NOMO-1 treated with dmso at 0.1 percent for 144 hours (cell line): ENCODE data around the gene STXBP4.

ENCODE experiments used
- DNase-seq: peaks from one replicate; lab custom pipeline; 2025; ENCODE audit not compliant: unreplicated experiment; lab: John Stamatoyannopoulos, UW

The STXBP4 gene

GRCh38 chr17:55216888-55217287 lies 248.3 kb downstream of the STXBP4 start:
- no peak for DNase-seq

GRCh38 chr17:55219459-55219858 lies 250.9 kb downstream of the STXBP4 start:
- no peak for DNase-seq

GRCh38 chr17:55219934-55220333 lies 251.4 kb downstream of the STXBP4 start:
- no peak for DNase-seq
